H9 (cell line): Measurements from ENCODE around the gene NPIPB6. TPM values are rescaled to one million over a fixed set of nuclear protein-coding genes. Genes with fewer than 3 reads are reported as not detected.

Experiments used
- DNase-seq: peaks from one replicate; pipeline ENCODE4 v3.0.0-alpha.2; 2017
- H2AFZ ChIP-seq: one replicate; pipeline ENCODE4 v1.6.1; 2013; ENCODE audit warnings: mild to moderate bottlenecking, low read length, control low read depth, moderate library complexity
- H2AK5ac ChIP-seq: 2 replicates; pipeline ENCODE4 v1.6.1; 2013; ENCODE audit warnings: low read length, control low read depth, mixed read lengths; ENCODE audit not compliant: insufficient read length
- H2BK120ac ChIP-seq: one replicate; pipeline ENCODE4 v1.6.1; 2013; ENCODE audit warnings: low read depth, mild to moderate bottlenecking, low read length, control low read depth, inconsistent platforms; ENCODE audit not compliant: poor library complexity, severe bottlenecking
- H2BK12ac ChIP-seq: 2 replicates; pipeline ENCODE4 v1.6.1; 2013; ENCODE audit warnings: low read length, control low read depth, mixed read lengths, low read depth; ENCODE audit not compliant: insufficient read length
- H2BK15ac ChIP-seq: 2 replicates; pipeline ENCODE4 v1.6.1; 2013; ENCODE audit warnings: low read depth, low read length, control low read depth
- H2BK20ac ChIP-seq: one replicate; pipeline ENCODE4 v1.6.1; 2013; ENCODE audit warnings: low read depth, mild to moderate bottlenecking, low read length, control low read depth, inconsistent platforms; ENCODE audit not compliant: poor library complexity, severe bottlenecking
- H2BK5ac ChIP-seq: 2 replicates; pipeline ENCODE4 v1.6.1; 2013; ENCODE audit warnings: low read length, control low read depth, mixed read lengths; ENCODE audit not compliant: insufficient read length
- H3K14ac ChIP-seq: 2 replicates; pipeline ENCODE4 v1.6.1; 2013; ENCODE audit warnings: low read length, control low read depth; ENCODE audit not compliant: insufficient read depth
- H3K18ac ChIP-seq: 2 replicates; pipeline ENCODE4 v1.6.1; 2013; ENCODE audit warnings: low read depth, mild to moderate bottlenecking, mixed read lengths, low read length, control low read depth; ENCODE audit not compliant: insufficient read length
- H3K23ac ChIP-seq: 2 replicates; pipeline ENCODE4 v1.6.1; 2013; ENCODE audit warnings: low read length, control low read depth, mixed read lengths, low read depth; ENCODE audit not compliant: insufficient read length
- H3K23me2 ChIP-seq: 2 replicates; pipeline ENCODE4 v1.6.1; 2013; ENCODE audit warnings: low read depth, mild to moderate bottlenecking, mixed read lengths, low read length, control low read depth; ENCODE audit not compliant: insufficient read length, poor library complexity, severe bottlenecking
- H3K27ac ChIP-seq: 2 replicates; pipeline ENCODE4 v1.5.1; 2013; ENCODE audit warnings: low read length, control low read depth, mixed read lengths, low read depth; ENCODE audit not compliant: insufficient read length
- H3K27me3 ChIP-seq: 2 replicates; pipeline ENCODE4 v1.6.1; 2013; ENCODE audit warnings: low read length, control low read depth, inconsistent platforms; ENCODE audit not compliant: insufficient read depth
- H3K4ac ChIP-seq: 2 replicates; pipeline ENCODE4 v1.6.1; 2013; ENCODE audit warnings: low read depth, mild to moderate bottlenecking, control low read depth, inconsistent platforms, low read length, moderate library complexity
- H3K4me1 ChIP-seq: 2 replicates; pipeline ENCODE4 v1.6.1; 2013; ENCODE audit warnings: low read length, control low read depth, inconsistent platforms; ENCODE audit not compliant: insufficient read depth
- H3K4me2 ChIP-seq: 2 replicates; pipeline ENCODE4 v1.6.1; 2013; ENCODE audit warnings: low read length, control low read depth, mixed read lengths; ENCODE audit not compliant: insufficient read length, insufficient read depth
- H3K56ac ChIP-seq: 2 replicates; pipeline ENCODE4 v1.6.1; 2013; ENCODE audit warnings: low read depth, mild to moderate bottlenecking, mixed read lengths, low read length, control low read depth; ENCODE audit not compliant: insufficient read length
- H3K79me1 ChIP-seq: 2 replicates; pipeline ENCODE4 v1.6.1; 2013; ENCODE audit warnings: low read depth, mild to moderate bottlenecking, moderate library complexity, low read length, control low read depth, inconsistent platforms; ENCODE audit not compliant: insufficient read depth, poor library complexity, severe bottlenecking
- H3K79me2 ChIP-seq: 2 replicates; pipeline ENCODE4 v1.6.1; 2013; ENCODE audit warnings: low read length, control low read depth, inconsistent platforms; ENCODE audit not compliant: insufficient read depth
- H3K9ac ChIP-seq: 2 replicates; pipeline ENCODE4 v1.6.1; 2013; ENCODE audit warnings: low read length, control low read depth, mixed read lengths; ENCODE audit not compliant: insufficient read length; ENCODE audit errors: extremely low read depth
- H3K9me3 ChIP-seq: one replicate; pipeline ENCODE4 v1.6.1; 2013; ENCODE audit warnings: low read depth, low read length, inconsistent platforms; ENCODE audit not compliant: control insufficient read depth
- H3T11ph ChIP-seq: one replicate; pipeline ENCODE4 v1.6.1; 2013; ENCODE audit warnings: mild to moderate bottlenecking, low read length, control low read depth, inconsistent platforms
- H4K20me1 ChIP-seq: one replicate; pipeline ENCODE4 v1.6.1; 2013; ENCODE audit not compliant: control insufficient read depth, insufficient read length, insufficient read depth
- H4K5ac ChIP-seq: 2 replicates; pipeline ENCODE4 v1.6.1; 2013; ENCODE audit warnings: low read depth, mild to moderate bottlenecking, mixed read lengths, low read length, control low read depth; ENCODE audit not compliant: insufficient read length
- H4K8ac ChIP-seq: replicated peaks from 2 replicates; pipeline ENCODE4 v1.6.1; 2013; ENCODE audit warnings: low read length, control low read depth, mixed read lengths, low read depth; ENCODE audit not compliant: insufficient read length
- H4K91ac ChIP-seq: 2 replicates; pipeline ENCODE4 v1.6.1; 2013; ENCODE audit warnings: low read depth, mild to moderate bottlenecking, moderate library complexity, mixed read lengths, low read length, control low read depth; ENCODE audit not compliant: insufficient read length
- H3K27ac Mint-ChIP-seq, 3 experiments: 2 replicates in 2 of 3; 3 replicates in 1 of 3; pipeline ENCODE4 v1.8.0; 2020 to 2021; ENCODE audit warnings: mixed read lengths in 3 of 3, mild to moderate bottlenecking in 1 of 3, moderate library complexity in 1 of 3
- H3K27me3 Mint-ChIP-seq: 2 replicates; pipeline ENCODE4 v1.8.0; 2021; ENCODE audit warnings: low read depth, mild to moderate bottlenecking, moderate library complexity, mixed read lengths
- H3K36me3 Mint-ChIP-seq, 3 experiments: 2 replicates in 2 of 3; 3 replicates in 1 of 3; pipeline ENCODE4 v1.8.0; 2020 to 2021; ENCODE audit warnings: low read depth in 3 of 3, mixed read lengths in 3 of 3; ENCODE audit not compliant: insufficient read depth in 1 of 3
- H3K4me1 Mint-ChIP-seq, 2 experiments: 2 replicates each; pipeline ENCODE4 v1.8.0; 2020; ENCODE audit warnings: mixed read lengths in 2 of 2
- H3K4me3 Mint-ChIP-seq, 2 experiments: 2 replicates in 1 of 2; 3 replicates in 1 of 2; pipeline ENCODE4 v1.8.0; 2020 to 2021; ENCODE audit warnings: mild to moderate bottlenecking in 2 of 2, mixed read lengths in 2 of 2, moderate library complexity in 1 of 2
- H3K9me3 Mint-ChIP-seq, 2 experiments: 2 replicates in 1 of 2; 3 replicates in 1 of 2; pipeline ENCODE4 v1.8.0; 2020; ENCODE audit warnings: mild to moderate bottlenecking in 2 of 2, mixed read lengths in 2 of 2, moderate library complexity in 1 of 2
- WGBS: extraction: QIAGEN DNeasy Blood & Tissue Kit; methylation state at CpG from one replicate; pipeline ENCODE4 v1.1.7; 2013; ENCODE audit warnings: missing lambda C conversion rate, low lambda C conversion rate, mixed read lengths; ENCODE audit not compliant: insufficient read length; ENCODE audit errors: extremely low coverage; 5-methylcytosine and 5-hydroxymethylcytosine counted together
- total RNA-seq: library from RNA; stranded (reverse); gene quantifications from 2 replicates; pipeline ENCODE4 v1.2.1, GENCODE V29; 2021
- TF ChIP-seq, protein P1 (sequence below): fragments of 200-600 bp; sonication (generic); conservative IDR thresholded peaks from 3 replicates; pipeline ENCODE4 v1.8.0; 2021; ENCODE audit warnings: antibody characterized with exemption, mild to moderate bottlenecking

The NPIPB6 gene
- total RNA-seq, 1 experiment from 2014 or later: 5.2 TPM

DNA sequence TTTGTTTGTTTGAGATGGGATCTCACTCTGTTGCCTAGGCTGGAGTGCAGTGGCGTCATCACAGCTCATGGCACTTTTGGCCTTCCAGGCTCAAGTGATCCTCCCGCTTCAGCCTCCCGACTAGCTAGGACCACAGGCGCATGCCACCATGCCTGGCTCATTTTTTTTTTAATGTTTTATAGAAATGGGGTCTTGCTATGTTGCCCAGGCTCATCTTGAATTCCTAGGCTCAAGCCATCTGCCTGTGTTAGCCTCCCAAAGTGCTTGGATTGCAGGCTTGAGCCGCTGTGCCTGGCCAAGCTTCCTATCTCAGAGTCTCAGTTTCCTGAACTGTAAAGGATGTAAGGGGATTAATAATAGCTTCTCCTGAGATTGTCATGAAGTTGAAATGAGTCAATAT lies 63.0 kb downstream of the NPIPB6 start:
- Mint-ChIP-seq H3K4me3 (no peak overlapping the region; a peak in 1 of 5 replicates), H3K36me3 (peaks cover 24 to 47% (median 41%) of the 10 kb centered on the region in 3 experiments), H3K4me1 (peaks cover 23 to 31% of the 10 kb centered on the region in 2 experiments), H3K27ac (no peak overlapping the region), H3K27me3 (no peaks in the 10 kb centered on the region), H3K9me3 (no peaks in the 10 kb centered on the region)
- H3K4me1 ChIP-seq: peaks cover 9% of the 10 kb centered on the region; the same call in 1 of the 2 replicates
- H3K14ac ChIP-seq: no peak overlapping the region
- H3K27ac ChIP-seq: no peak overlapping the region
- no peak overlapping the region for H2BK12ac ChIP-seq
- H2BK20ac ChIP-seq: no peak overlapping the region
- H2BK120ac ChIP-seq: no peak overlapping the region
- no peak overlapping the region for H3K18ac ChIP-seq
- no peak overlapping the region for H3K56ac ChIP-seq
- no peak overlapping the region for H3K4me2 ChIP-seq
- no peak overlapping the region for H2AFZ ChIP-seq
- H3K79me1 ChIP-seq: peaks cover 22% of the 10 kb centered on the region
- no CpG with 5 or more reads among the region's 5 CpGs for WGBS
- H4K8ac ChIP-seq: no peak overlapping the region
- no peak for DNase-seq
- peaks cover 20% of the 10 kb centered on the region; the same call in 1 of the 2 replicates for H3K79me2 ChIP-seq
- no peak overlapping the region for H3K23ac ChIP-seq
- H3K9me3 ChIP-seq: no peaks in the 10 kb centered on the region
- H2BK15ac ChIP-seq: no peak overlapping the region
- no peaks in the 10 kb centered on the region for H3K23me2 ChIP-seq
- H3K4ac ChIP-seq: no peak overlapping the region
- H2AK5ac ChIP-seq: no peak overlapping the region
- no peak overlapping the region for H4K5ac ChIP-seq
- TF ChIP-seq, protein P1, sequence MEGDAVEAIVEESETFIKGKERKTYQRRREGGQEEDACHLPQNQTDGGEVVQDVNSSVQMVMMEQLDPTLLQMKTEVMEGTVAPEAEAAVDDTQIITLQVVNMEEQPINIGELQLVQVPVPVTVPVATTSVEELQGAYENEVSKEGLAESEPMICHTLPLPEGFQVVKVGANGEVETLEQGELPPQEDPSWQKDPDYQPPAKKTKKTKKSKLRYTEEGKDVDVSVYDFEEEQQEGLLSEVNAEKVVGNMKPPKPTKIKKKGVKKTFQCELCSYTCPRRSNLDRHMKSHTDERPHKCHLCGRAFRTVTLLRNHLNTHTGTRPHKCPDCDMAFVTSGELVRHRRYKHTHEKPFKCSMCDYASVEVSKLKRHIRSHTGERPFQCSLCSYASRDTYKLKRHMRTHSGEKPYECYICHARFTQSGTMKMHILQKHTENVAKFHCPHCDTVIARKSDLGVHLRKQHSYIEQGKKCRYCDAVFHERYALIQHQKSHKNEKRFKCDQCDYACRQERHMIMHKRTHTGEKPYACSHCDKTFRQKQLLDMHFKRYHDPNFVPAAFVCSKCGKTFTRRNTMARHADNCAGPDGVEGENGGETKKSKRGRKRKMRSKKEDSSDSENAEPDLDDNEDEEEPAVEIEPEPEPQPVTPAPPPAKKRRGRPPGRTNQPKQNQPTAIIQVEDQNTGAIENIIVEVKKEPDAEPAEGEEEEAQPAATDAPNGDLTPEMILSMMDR: no peak
- H4K91ac ChIP-seq: no peak overlapping the region
- H3K9ac ChIP-seq: no peak overlapping the region
- H3K27me3 ChIP-seq: no peaks in the 10 kb centered on the region
- no peak overlapping the region for H3T11ph ChIP-seq
- no peak overlapping the region for H2BK5ac ChIP-seq
- H4K20me1 ChIP-seq: peaks cover 4% of the 10 kb centered on the region
